ENCODE data around the gene NLN. TPM values are rescaled to one million over a fixed set of nuclear protein-coding genes. Genes with fewer than 3 reads are reported as not detected.
A peak's percentile ranks its signal among the peaks of the same experiment; 100 is the strongest.
"Not testable (repeated sequence)": the region's sequence is repeated elsewhere in the genome, so short reads cannot be mapped to it uniquely, and the experiment has no call there.

Gene NLN
- 19.6 TPM for polyA plus RNA-seq (2013, experiment 1 of 2)
- 21.0 TPM for polyA plus RNA-seq (2013, experiment 2 of 2)

GRCh38 chr5:65721720-65722574, at the start of gene NLN, which contains the start of gene SGTB:
NLN (plus strand) TSS chr5:65722205; CDS start chr5:65722374, 169 bp downstream.
SGTB (minus strand) TSS chr5:65722109; CDS start chr5:65720807, 1,302 bp downstream.
- peak within 1 kb of the TSS; percentile 93 for H3K9ac ChIP-seq (ENCODE audit: low read length)
- H2BK15ac ChIP-seq (ENCODE audit: low read depth, poor library complexity, severe bottlenecking) = peak within 1 kb of the TSS; percentile 97
- peak within 1 kb of the TSS; percentile 97 to 98 for H3K4me3 ChIP-seq (ENCODE audit: insufficient read depth in 1 of 2, low read depth in 1 of 2, low read length in 2 of 2)
- H3K79me1 ChIP-seq (replicated peaks; ENCODE audit: low read length, poor library complexity, severe bottlenecking) = peaks cover 10% of the 10 kb centered on the region
- peak; percentile 82 for DNase-seq
- H2AK5ac ChIP-seq (ENCODE audit: low read length, severe bottlenecking) = no peak within 1 kb of the TSS
- H3K9me3 ChIP-seq (ENCODE audit: control insufficient read depth, low read length) = no peaks in the 10 kb centered on the region
- peak within 1 kb of the TSS; percentile 93 for H2AFZ ChIP-seq (ENCODE audit: low read depth, low read length)
- H3K14ac ChIP-seq (ENCODE audit: low read length in 2 of 2) = peak within 1 kb of the TSS in 1 of 2 experiments; percentile 53
- H3K4me1 ChIP-seq (ENCODE audit: control insufficient read depth, insufficient read depth, low read depth, low read length) = no peaks in the 10 kb centered on the region
- peak within 1 kb of the TSS; percentile 40 to 73 for H3K4ac ChIP-seq (ENCODE audit: low read depth in 1 of 2, low read length in 2 of 2)
- H2BK120ac ChIP-seq (ENCODE audit: low read depth, low read length) = peak within 1 kb of the TSS; percentile 79
- peak within 1 kb of the TSS; percentile 77 for H2BK5ac ChIP-seq (ENCODE audit: low read depth, low read length, poor library complexity, severe bottlenecking)
- peak within 1 kb of the TSS; percentile 24 for H3K27ac ChIP-seq (ENCODE audit: low read length, poor library complexity, severe bottlenecking)
- H2BK12ac ChIP-seq (ENCODE audit: low read length in 2 of 2) = peak within 1 kb of the TSS in 1 of 2 experiments; percentile 15
- peak within 1 kb of the TSS; percentile 88 for H4K8ac ChIP-seq (ENCODE audit: low read length)
- H3K4me2 ChIP-seq (ENCODE audit: low read length, poor library complexity, severe bottlenecking) = peak within 1 kb of the TSS; percentile 93
- H3K23ac ChIP-seq (ENCODE audit: low read length in 2 of 2) = peak within 1 kb of the TSS; percentile 34 to 37
- peak within 1 kb of the TSS; percentile 86 for H4K91ac ChIP-seq (ENCODE audit: low read length)
- no peaks in the 10 kb centered on the region for H3K27me3 ChIP-seq (ENCODE audit: control insufficient read depth in 1 of 2, insufficient read depth in 1 of 2, low read length in 2 of 2)
- 1% methylated on average over 77 of the region's 92 CpGs for WGBS
- peaks cover 0 to 20% of the 10 kb centered on the region in 2 experiments for H3K36me3 ChIP-seq (ENCODE audit: control insufficient read depth in 1 of 2, insufficient read depth in 2 of 2, low read depth in 1 of 2, low read length in 2 of 2)
- H3K18ac ChIP-seq (ENCODE audit: low read depth in 1 of 2, low read length in 2 of 2) = peak within 1 kb of the TSS; percentile 92

- Histone ChIP-seq H2BK5ac (ENCODE audit: low read depth, low read length, poor library complexity, severe bottlenecking) (no peak overlapping the region), H2BK15ac (ENCODE audit: low read depth, poor library complexity, severe bottlenecking) (no peak overlapping the region), H2AFZ (ENCODE audit: low read depth, low read length) (no peak overlapping the region), H3K27ac (ENCODE audit: low read length, poor library complexity, severe bottlenecking) (no peak overlapping the region), H3K23ac (ENCODE audit: low read length in 2 of 2) (no peak overlapping the region), H2AK5ac (ENCODE audit: low read length, severe bottlenecking) (no peak overlapping the region), H3K36me3 (ENCODE audit: control insufficient read depth in 1 of 2, insufficient read depth in 2 of 2, low read depth in 1 of 2, low read length in 2 of 2) (peaks cover 3 to 39% of the 10 kb centered on the region in 2 experiments), H3K4me3 (ENCODE audit: insufficient read depth in 1 of 2, low read depth in 1 of 2, low read length in 2 of 2) (no peak overlapping the region), H3K18ac (ENCODE audit: low read depth in 1 of 2, low read length in 2 of 2) (no peak overlapping the region), H2BK120ac (ENCODE audit: low read depth, low read length) (no peak overlapping the region), H3K27me3 (ENCODE audit: control insufficient read depth in 1 of 2, insufficient read depth in 1 of 2, low read length in 2 of 2) (no peaks in the 10 kb centered on the region), H3K4ac (ENCODE audit: low read depth in 1 of 2, low read length in 2 of 2) (no peak overlapping the region), H4K91ac (ENCODE audit: low read length) (no peak overlapping the region), H2BK12ac (ENCODE audit: low read length in 2 of 2) (no peak overlapping the region), H3K9me3 (ENCODE audit: control insufficient read depth, low read length) (no peaks in the 10 kb centered on the region), H3K9ac (ENCODE audit: low read length) (no peak overlapping the region), H3K79me1 (replicated peaks; ENCODE audit: low read length, poor library complexity, severe bottlenecking) (no peaks in the 10 kb centered on the region), H3K4me2 (ENCODE audit: low read length, poor library complexity, severe bottlenecking) (no peak overlapping the region), H3K4me1 (ENCODE audit: control insufficient read depth, insufficient read depth, low read depth, low read length) (no peaks in the 10 kb centered on the region), H3K14ac (ENCODE audit: low read length in 2 of 2) (no peak overlapping the region), H4K8ac (ENCODE audit: low read length) (no peak overlapping the region)
- peak; percentile 85 for DNase-seq
- WGBS = 43% methylated on average over 1 of the region's 1 CpG
Measured at GRCh38 chr5:65672796-65673195, 49.2 kb upstream of the NLN start.

GRCh38 chr5:65674749-65675148, 47.3 kb upstream of the NLN start:
- no peak overlapping the region for H2AK5ac ChIP-seq (ENCODE audit: low read length, severe bottlenecking)
- peaks cover 3 to 38% of the 10 kb centered on the region in 2 experiments for H3K36me3 ChIP-seq (ENCODE audit: control insufficient read depth in 1 of 2, insufficient read depth in 2 of 2, low read depth in 1 of 2, low read length in 2 of 2)
- H3K9ac ChIP-seq (ENCODE audit: low read length) = no peak overlapping the region
- no peak overlapping the region for H2AFZ ChIP-seq (ENCODE audit: low read depth, low read length)
- no peak overlapping the region for H3K4me3 ChIP-seq (ENCODE audit: insufficient read depth in 1 of 2, low read depth in 1 of 2, low read length in 2 of 2)
- H3K27me3 ChIP-seq (ENCODE audit: control insufficient read depth in 1 of 2, insufficient read depth in 1 of 2, low read length in 2 of 2) = no peaks in the 10 kb centered on the region
- H3K79me1 ChIP-seq (replicated peaks; ENCODE audit: low read length, poor library complexity, severe bottlenecking) = no peaks in the 10 kb centered on the region
- H3K14ac ChIP-seq (ENCODE audit: low read length in 2 of 2) = no peak overlapping the region
- no peak overlapping the region for H2BK120ac ChIP-seq (ENCODE audit: low read depth, low read length)
- H2BK15ac ChIP-seq (ENCODE audit: low read depth, poor library complexity, severe bottlenecking) = no peak overlapping the region
- H4K91ac ChIP-seq (ENCODE audit: low read length) = no peak overlapping the region
- H3K18ac ChIP-seq (ENCODE audit: low read depth in 1 of 2, low read length in 2 of 2) = no peak overlapping the region
- H2BK12ac ChIP-seq (ENCODE audit: low read length in 2 of 2) = no peak overlapping the region
- H4K8ac ChIP-seq (ENCODE audit: low read length) = no peak overlapping the region
- H3K4me1 ChIP-seq (ENCODE audit: control insufficient read depth, insufficient read depth, low read depth, low read length) = no peaks in the 10 kb centered on the region
- H3K4ac ChIP-seq (ENCODE audit: low read depth in 1 of 2, low read length in 2 of 2) = no peak overlapping the region
- no peak overlapping the region for H2BK5ac ChIP-seq (ENCODE audit: low read depth, low read length, poor library complexity, severe bottlenecking)
- no peak overlapping the region for H3K27ac ChIP-seq (ENCODE audit: low read length, poor library complexity, severe bottlenecking)
- peak; percentile 12 for DNase-seq
- H3K4me2 ChIP-seq (ENCODE audit: low read length, poor library complexity, severe bottlenecking) = no peak overlapping the region
- no peak overlapping the region for H3K23ac ChIP-seq (ENCODE audit: low read length in 2 of 2)
- H3K9me3 ChIP-seq (ENCODE audit: control insufficient read depth, low read length) = no peaks in the 10 kb centered on the region

- not testable (repeated sequence) for H2BK15ac ChIP-seq (ENCODE audit: low read depth, poor library complexity, severe bottlenecking); H4K8ac ChIP-seq (ENCODE audit: low read length); H3K4me2 ChIP-seq (ENCODE audit: low read length, poor library complexity, severe bottlenecking); H2AK5ac ChIP-seq (ENCODE audit: low read length, severe bottlenecking); H3K4ac ChIP-seq (ENCODE audit: low read depth in 1 of 2, low read length in 2 of 2); H3K14ac ChIP-seq (ENCODE audit: low read length in 2 of 2); H3K4me3 ChIP-seq (ENCODE audit: insufficient read depth in 1 of 2, low read depth in 1 of 2, low read length in 2 of 2); H3K4me1 ChIP-seq (ENCODE audit: control insufficient read depth, insufficient read depth, low read depth, low read length); H2AFZ ChIP-seq (ENCODE audit: low read depth, low read length); H3K79me1 ChIP-seq (replicated peaks; ENCODE audit: low read length, poor library complexity, severe bottlenecking); H4K91ac ChIP-seq (ENCODE audit: low read length); H3K9me3 ChIP-seq (ENCODE audit: control insufficient read depth, low read length); H3K9ac ChIP-seq (ENCODE audit: low read length); H3K23ac ChIP-seq (ENCODE audit: low read length in 2 of 2); H2BK12ac ChIP-seq (ENCODE audit: low read length in 2 of 2); H3K27ac ChIP-seq (ENCODE audit: low read length, poor library complexity, severe bottlenecking); H2BK5ac ChIP-seq (ENCODE audit: low read depth, low read length, poor library complexity, severe bottlenecking); H3K27me3 ChIP-seq (ENCODE audit: control insufficient read depth in 1 of 2, insufficient read depth in 1 of 2, low read length in 2 of 2); DNase-seq; H2BK120ac ChIP-seq (ENCODE audit: low read depth, low read length); H3K18ac ChIP-seq (ENCODE audit: low read depth in 1 of 2, low read length in 2 of 2)
- peaks cover 3 to 38% of the 10 kb centered on the region in 2 experiments for H3K36me3 ChIP-seq (ENCODE audit: control insufficient read depth in 1 of 2, insufficient read depth in 2 of 2, low read depth in 1 of 2, low read length in 2 of 2)
- 93% methylated on average over 2 of the region's 3 CpGs for WGBS
Measured at GRCh38 chr5:65676056-65676455, 45.9 kb upstream of the NLN start.
